HepG2 (cell line): ENCODE results near the gene PPP1R15B. TPM values are rescaled to one million over a fixed set of nuclear protein-coding genes. Genes with fewer than 3 reads are reported as not detected.

Experiments used
- AKAP8 ChIP-seq: sonication (generic); formaldehyde crosslinking; IDR thresholded peaks from 2 replicates; pipeline ENCODE4 v1.5.1; 2020; ENCODE audit warnings: mild to moderate bottlenecking, missing genetic modification reagents
- DR1 ChIP-seq: sonication (generic); formaldehyde crosslinking; IDR thresholded peaks from 2 replicates; pipeline ENCODE4 v1.8.0; 2021; ENCODE audit warnings: mild to moderate bottlenecking, missing genetic modification reagents, inconsistent platforms
- EP300 ChIP-seq, 3 experiments: sonication (generic) in 1 of 3; formaldehyde crosslinking in 1 of 3; IDR thresholded peaks; 2 replicates each; pipeline versions ENCODE4 v1.5.1 to v1.6.1; 2011 to 2020; ENCODE audit warnings: low read depth in 2 of 3, low read length in 2 of 3, borderline replicate concordance in 1 of 3, improper control_type of control experiment in 1 of 3, mild to moderate bottlenecking in 1 of 3, missing genetic modification reagents in 1 of 3, moderate library complexity in 1 of 3
- EZH2 ChIP-seq: conservative IDR thresholded peaks from 2 replicates; pipeline ENCODE4 v1.6.1; 2012; ENCODE audit warnings: mild to moderate bottlenecking, low read depth, low read length, moderate library complexity
- KLF13 ChIP-seq: sonication (generic); formaldehyde crosslinking; IDR thresholded peaks from 2 replicates; pipeline ENCODE4 v1.4.0; 2020; ENCODE audit warnings: mild to moderate bottlenecking, missing genetic modification reagents
- MAFF ChIP-seq: IDR thresholded peaks from 2 replicates; pipeline ENCODE4 v1.6.1; 2011; ENCODE audit warnings: low read depth, low read length, improper control_type of control experiment
- MXD4 ChIP-seq: IDR thresholded peaks from 2 replicates; pipeline ENCODE4 v1.6.1; 2016; ENCODE audit warnings: mild to moderate bottlenecking, missing biosample characterization, missing genetic modification reagents
- NKX3-1 ChIP-seq: sonication (generic); formaldehyde crosslinking; IDR thresholded peaks from 2 replicates; pipeline ENCODE4 v1.5.0; 2020; ENCODE audit warnings: missing genetic modification reagents
- PCBP2 ChIP-seq: fragments of 200-400 bp; formaldehyde crosslinking; optimal IDR thresholded peaks from 2 replicates; pipeline ENCODE3; 2018; ENCODE audit warnings: low read length, low read depth; ENCODE audit not compliant: poor library complexity, severe bottlenecking
- SOX5 ChIP-seq: IDR thresholded peaks from 2 replicates; pipeline ENCODE4 v1.6.1; 2016; ENCODE audit warnings: borderline replicate concordance
- TCF7L2 ChIP-seq: IDR thresholded peaks from 2 replicates; pipeline ENCODE4 v1.6.1; 2011; ENCODE audit warnings: mild to moderate bottlenecking, low read depth, low read length, moderate library complexity
- TOPORS ChIP-seq: sonication (generic); formaldehyde crosslinking; IDR thresholded peaks from 2 replicates; pipeline ENCODE4 v1.8.0; 2023; ENCODE audit warnings: mild to moderate bottlenecking, missing genetic modification reagents
- ZBTB1 ChIP-seq: sonication (generic); formaldehyde crosslinking; IDR thresholded peaks from 2 replicates; pipeline ENCODE4 v1.4.0; 2020; ENCODE audit warnings: missing genetic modification reagents, borderline replicate concordance
- ZBTB37 ChIP-seq: sonication (generic); formaldehyde crosslinking; IDR thresholded peaks from 2 replicates; pipeline ENCODE4 v1.4.0; 2020; ENCODE audit warnings: mild to moderate bottlenecking, missing genetic modification reagents
- ZBTB38 ChIP-seq: sonication (generic); formaldehyde crosslinking; IDR thresholded peaks from 2 replicates; pipeline ENCODE4 v1.5.1; 2020; ENCODE audit warnings: mild to moderate bottlenecking, missing genetic modification reagents
- ZC3H4 ChIP-seq: sonication (generic); formaldehyde crosslinking; IDR thresholded peaks from 2 replicates; pipeline ENCODE4 v1.4.0; 2020; ENCODE audit warnings: missing genetic modification reagents, borderline replicate concordance
- ZMYM4 ChIP-seq: sonication (generic); formaldehyde crosslinking; IDR thresholded peaks from 2 replicates; pipeline ENCODE4 v1.8.1; 2023; ENCODE audit warnings: mild to moderate bottlenecking, missing genetic modification reagents
- ZNF124 ChIP-seq: sonication (generic); formaldehyde crosslinking; IDR thresholded peaks from 2 replicates; pipeline ENCODE4 v1.4.0; 2020; ENCODE audit warnings: missing genetic modification reagents
- ZNF281 ChIP-seq: sonication (generic); formaldehyde crosslinking; IDR thresholded peaks from 2 replicates; pipeline ENCODE4 v1.4.0; 2020; ENCODE audit warnings: missing genetic modification reagents, borderline replicate concordance
- ZNF678 ChIP-seq: sonication (generic); formaldehyde crosslinking; IDR thresholded peaks from 2 replicates; pipeline ENCODE4 v1.4.0; 2020; ENCODE audit warnings: mild to moderate bottlenecking, missing genetic modification reagents
- polyA plus RNA-seq, 8 experiments: library from polyadenylated mRNA; depleted of rRNA in 3 of 8; stranded (reverse) in 7 of 8; unstranded in 1 of 8; fragments of >200 nt; fragmentation: Illumina TruSeq in 4 of 8; extraction: Trizol in 4 of 8; gene quantifications; 2 replicates each; pipeline versions ENCODE4 v1.2.1 to v1.2.3, GENCODE V29; 2011 to 2016; ENCODE audit warnings: low read depth in 4 of 8, missing spikeins in 1 of 8, mixed read lengths in 1 of 8; ENCODE audit not compliant: insufficient read depth in 1 of 8
- total RNA-seq, 5 experiments: library from RNA; depleted of rRNA; stranded (reverse); fragments of >200 nt; fragmentation: Illumina TruSeq; extraction: Trizol; gene quantifications; 2 replicates each; pipeline ENCODE4 v1.2.3, GENCODE V29; 2016; ENCODE audit warnings: low read depth in 1 of 5
- TF ChIP-seq, protein P1 (sequence below): sonication (generic); formaldehyde crosslinking; IDR thresholded peaks from 2 replicates; pipeline ENCODE4 v1.4.0; 2020; ENCODE audit warnings: missing genetic modification reagents
- TF ChIP-seq, protein P2 (sequence below): sonication (generic); formaldehyde crosslinking; IDR thresholded peaks from 2 replicates; pipeline ENCODE4 v1.5.0; 2020; ENCODE audit warnings: mild to moderate bottlenecking, missing genetic modification reagents

PPP1R15B gene
- total and polyA plus RNA-seq, 2 of the 13 experiments (the other 11 are each of a cell fraction or from before 2014, with no cell fraction given) = 13.4 to 23.8 TPM

GRCh38 chr1:204411451-204412204 lies at the start of gene PPP1R15B (continued):
- TF ChIP-seq EP300 (IDR thresholded peaks at IDR 0.05; ENCODE audit: low read depth in 2 of 2, low read length in 2 of 2) = peak; percentile 33 to 57; a peak in 3 of 4 replicates
- TF ChIP-seq EP300 (CRISPR knock-in tag; IDR thresholded peaks at IDR 0.05; ENCODE audit: borderline replicate concordance) = peak; percentile 5; the same call in 1 of the 2 replicates
- peak; percentile 88 for TF ChIP-seq ZMYM4 (CRISPR knock-in tag)
- no peak for TF ChIP-seq ZBTB1
- TF ChIP-seq TOPORS (CRISPR knock-in tag) = no peak
- TF ChIP-seq SOX5 (CRISPR knock-in tag) = 0 out of 2 replicates have a peak, but pooled peaks have one; percentile 14
- no peak for TF ChIP-seq AKAP8 (CRISPR knock-in tag)
- TF ChIP-seq NKX3-1 = peak; percentile 76
- TF ChIP-seq MAFF = no peak
- TF ChIP-seq PCBP2 = no peak
- no peak for TF ChIP-seq EZH2
- TF ChIP-seq, protein P1, sequence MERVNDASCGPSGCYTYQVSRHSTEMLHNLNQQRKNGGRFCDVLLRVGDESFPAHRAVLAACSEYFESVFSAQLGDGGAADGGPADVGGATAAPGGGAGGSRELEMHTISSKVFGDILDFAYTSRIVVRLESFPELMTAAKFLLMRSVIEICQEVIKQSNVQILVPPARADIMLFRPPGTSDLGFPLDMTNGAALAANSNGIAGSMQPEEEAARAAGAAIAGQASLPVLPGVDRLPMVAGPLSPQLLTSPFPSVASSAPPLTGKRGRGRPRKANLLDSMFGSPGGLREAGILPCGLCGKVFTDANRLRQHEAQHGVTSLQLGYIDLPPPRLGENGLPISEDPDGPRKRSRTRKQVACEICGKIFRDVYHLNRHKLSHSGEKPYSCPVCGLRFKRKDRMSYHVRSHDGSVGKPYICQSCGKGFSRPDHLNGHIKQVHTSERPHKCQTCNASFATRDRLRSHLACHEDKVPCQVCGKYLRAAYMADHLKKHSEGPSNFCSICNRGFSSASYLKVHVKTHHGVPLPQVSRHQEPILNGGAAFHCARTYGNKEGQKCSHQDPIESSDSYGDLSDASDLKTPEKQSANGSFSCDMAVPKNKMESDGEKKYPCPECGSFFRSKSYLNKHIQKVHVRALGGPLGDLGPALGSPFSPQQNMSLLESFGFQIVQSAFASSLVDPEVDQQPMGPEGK (CRISPR knock-in tag) = peak; percentile 59
- no peak; the same call in 1 of the 2 replicates for TF ChIP-seq ZBTB38 (CRISPR knock-in tag)
- TF ChIP-seq MXD4 (CRISPR knock-in tag) = peak; percentile 80; the same call in 1 of the 2 replicates
- peak; percentile 84 for TF ChIP-seq DR1 (CRISPR knock-in tag)
- TF ChIP-seq ZC3H4 (CRISPR knock-in tag) = no peak
- TF ChIP-seq ZNF281 (CRISPR knock-in tag) = no peak
- TF ChIP-seq ZBTB37 (CRISPR knock-in tag) = peak; percentile 23; the same call in 1 of the 2 replicates
- no peak for TF ChIP-seq KLF13 (CRISPR knock-in tag)
- TF ChIP-seq TCF7L2 = no peak
- TF ChIP-seq, protein P2, sequence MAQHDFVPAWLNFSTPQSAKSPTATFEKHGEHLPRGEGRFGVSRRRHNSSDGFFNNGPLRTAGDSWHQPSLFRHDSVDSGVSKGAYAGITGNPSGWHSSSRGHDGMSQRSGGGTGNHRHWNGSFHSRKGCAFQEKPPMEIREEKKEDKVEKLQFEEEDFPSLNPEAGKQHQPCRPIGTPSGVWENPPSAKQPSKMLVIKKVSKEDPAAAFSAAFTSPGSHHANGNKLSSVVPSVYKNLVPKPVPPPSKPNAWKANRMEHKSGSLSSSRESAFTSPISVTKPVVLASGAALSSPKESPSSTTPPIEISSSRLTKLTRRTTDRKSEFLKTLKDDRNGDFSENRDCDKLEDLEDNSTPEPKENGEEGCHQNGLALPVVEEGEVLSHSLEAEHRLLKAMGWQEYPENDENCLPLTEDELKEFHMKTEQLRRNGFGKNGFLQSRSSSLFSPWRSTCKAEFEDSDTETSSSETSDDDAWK (CRISPR knock-in tag) = no peak
- peak; percentile 20; the same call in 1 of the 2 replicates for TF ChIP-seq ZNF124 (CRISPR knock-in tag)
- TF ChIP-seq ZNF678 = 0 out of 2 replicates have a peak, but pooled peaks have one; percentile 63
